Measurements from ENCODE around the gene AK5.

AK5 gene

GRCh38 chr1:77597310-77597709, 315.5 kb downstream of the AK5 start:
- no peaks in the 10 kb centered on the region for H3K36me3 ChIP-seq
- H3K27ac ChIP-seq = no peak overlapping the region
- no peaks in the 10 kb centered on the region for H3K9me3 ChIP-seq
- H3K4me3 ChIP-seq (ENCODE audit: low read depth in 1 of 2, low read length in 1 of 2) = no peak overlapping the region
- peaks cover 0 to 2% of the 10 kb centered on the region in 2 experiments for H3K4me1 ChIP-seq (ENCODE audit: control insufficient read depth in 1 of 2, insufficient read depth in 1 of 2, low read depth in 1 of 2, low read length in 1 of 2)
- no peaks in the 10 kb centered on the region for H3K27me3 ChIP-seq
- no peak for TF ChIP-seq CTCF (IDR thresholded peaks at IDR 0.05)

- H3K36me3 ChIP-seq = no peaks in the 10 kb centered on the region
- H3K9me3 ChIP-seq = peaks cover 13% of the 10 kb centered on the region
- peaks cover 4 to 10% of the 10 kb centered on the region in 2 experiments for H3K4me1 ChIP-seq (ENCODE audit: control insufficient read depth in 1 of 2, insufficient read depth in 1 of 2, low read depth in 1 of 2, low read length in 1 of 2)
- H3K4me3 ChIP-seq (ENCODE audit: low read depth in 1 of 2, low read length in 1 of 2) = no peak overlapping the region
- TF ChIP-seq CTCF (IDR thresholded peaks at IDR 0.05) = no peak
- H3K27ac ChIP-seq = no peak overlapping the region
- H3K27me3 ChIP-seq = no peaks in the 10 kb centered on the region
Measured at GRCh38 chr1:77605246-77606026, 323.6 kb downstream of the AK5 start.

- TF ChIP-seq CTCF (IDR thresholded peaks at IDR 0.05) = no peak
- H3K36me3 ChIP-seq = no peaks in the 10 kb centered on the region
- peaks cover 13% of the 10 kb centered on the region for H3K9me3 ChIP-seq
- H3K4me3 ChIP-seq (ENCODE audit: low read depth in 1 of 2, low read length in 1 of 2) = no peak overlapping the region
- peaks cover 4 to 10% of the 10 kb centered on the region in 2 experiments for H3K4me1 ChIP-seq (ENCODE audit: control insufficient read depth in 1 of 2, insufficient read depth in 1 of 2, low read depth in 1 of 2, low read length in 1 of 2)
- no peak overlapping the region for H3K27ac ChIP-seq
- no peaks in the 10 kb centered on the region for H3K27me3 ChIP-seq
Measured at GRCh38 chr1:77608893-77609292, 327.1 kb downstream of the AK5 start.
